Ovary (tissue), 9 donors: ENCODE data around the gene TMEM214. TPM values are rescaled to one million over a fixed set of nuclear protein-coding genes. Genes with fewer than 3 reads are reported as not detected.
A peak's percentile ranks its signal among the peaks of the same experiment; 100 is the strongest.

Source experiments
- DNase-seq, 5 donors: peaks; one replicate each; pipeline ENCODE4 v3.0.0-alpha.2; 2019 to 2020
- H3K27ac ChIP-seq, 2 donors: fragments of 200-600 bp; one replicate each; pipeline versions ENCODE4 v1.5.1 to v1.8.0; 2019 to 2022
- H3K27me3 ChIP-seq: fragments of 200-600 bp; one replicate; pipeline ENCODE4 v1.8.0; 2022
- H3K36me3 ChIP-seq: fragments of 200-600 bp; sonication (generic); one replicate; pipeline ENCODE4 v1.5.1; 2019
- H3K4me1 ChIP-seq: one replicate; pipeline ENCODE4 v1.8.1; 2013; ENCODE audit warnings: mild to moderate bottlenecking, moderate library complexity; ENCODE audit not compliant: insufficient read depth
- H3K4me3 ChIP-seq: fragments of 200-600 bp; sonication (generic); one replicate; pipeline ENCODE4 v1.5.1; 2017
- H3K9me3 ChIP-seq, 2 donors: fragments of 200-600 bp in 1 of 2; sonication (generic) in 1 of 2; one replicate each; pipeline versions ENCODE4 v1.5.1 to v1.8.1; 2013 to 2019; ENCODE audit warnings: mild to moderate bottlenecking in 1 of 2, moderate library complexity in 1 of 2
- EP300 ChIP-seq: sonication (generic); formaldehyde crosslinking; IDR thresholded peaks from one replicate; pipeline ENCODE4 v1.6.1; 2017; ENCODE audit warnings: antibody characterized with exemption
- POLR2A ChIP-seq: fragments of 450-650 bp; IDR thresholded peaks from one replicate; pipeline ENCODE4 v1.6.1; 2017; ENCODE audit warnings: antibody characterized with exemption, mild to moderate bottlenecking, moderate library complexity
- WGBS, 3 donors: extraction: QIAGEN DNeasy Blood & Tissue Kit in 1 of 3; methylation state at CpG; one replicate each; pipeline versions ENCODE4 v1.1.5 to v1.1.7; 2013 to 2017; 5-methylcytosine and 5-hydroxymethylcytosine counted together
- intact Hi-C, 4 donors: fragments of 100-400 bp; cut with DNase I; formaldehyde crosslinking; loops; one replicate each; pipeline versions ENCODE4 v1.11.0 to v1.15.1; 2022 to 2023
- polyA plus RNA-seq, 2 donors: library from polyadenylated mRNA; stranded (reverse); fragments of 200-250 nt in 1 of 2; fragments of 350-450 nt in 1 of 2; fragmentation: Illumina TruSeq in 1 of 2; extraction: RNeasy Lipid Tissue Mini Kit (QIAGEN cat#74804) in 1 of 2; gene quantifications; one replicate each; pipeline ENCODE4 v1.2.3, GENCODE V29; 2013 to 2014
- total RNA-seq, 7 donors: library from RNA; depleted of rRNA in 2 of 7; stranded (reverse); fragments of >200 nt in 2 of 7; fragmentation: NEBNext Ultra II Directional in 3 of 7; extraction: Animal tissue kit (Norgen Biotek cat#: 25700) in 3 of 7; gene quantifications; one replicate each; pipeline versions ENCODE4 v1.1.0 to v1.2.4, GENCODE V29; 2016 to 2023
- TF ChIP-seq, protein P1 (sequence below), 3 donors: fragments of 450-650 bp in 2 of 3; fragments of 200-600 bp in 1 of 3; IDR thresholded peaks; one replicate each; pipeline versions ENCODE4 v1.5.1 to v1.8.0; 2016 to 2022; ENCODE audit warnings: antibody characterized with exemption in 3 of 3, mild to moderate bottlenecking in 1 of 3
- donor health status: DM: no; HTN: no; CAD: no; lungs with moderate emphysema.
- donor health status: DM: no; HTN: no; CAD: no.
- donor health status: Bipolar disorder and iron deficiency.
- donor health status: DM: yes; HTN: yes; CAD: no.
- donor health status: DM: no; HTN: no; CAD: no.
- donor health status: DM: yes; HTN: yes; CAD: no.

The TMEM214 gene
- total and polyA plus RNA-seq, 9 donors = 26.5 to 101 (median 67.1) TPM

DNA sequence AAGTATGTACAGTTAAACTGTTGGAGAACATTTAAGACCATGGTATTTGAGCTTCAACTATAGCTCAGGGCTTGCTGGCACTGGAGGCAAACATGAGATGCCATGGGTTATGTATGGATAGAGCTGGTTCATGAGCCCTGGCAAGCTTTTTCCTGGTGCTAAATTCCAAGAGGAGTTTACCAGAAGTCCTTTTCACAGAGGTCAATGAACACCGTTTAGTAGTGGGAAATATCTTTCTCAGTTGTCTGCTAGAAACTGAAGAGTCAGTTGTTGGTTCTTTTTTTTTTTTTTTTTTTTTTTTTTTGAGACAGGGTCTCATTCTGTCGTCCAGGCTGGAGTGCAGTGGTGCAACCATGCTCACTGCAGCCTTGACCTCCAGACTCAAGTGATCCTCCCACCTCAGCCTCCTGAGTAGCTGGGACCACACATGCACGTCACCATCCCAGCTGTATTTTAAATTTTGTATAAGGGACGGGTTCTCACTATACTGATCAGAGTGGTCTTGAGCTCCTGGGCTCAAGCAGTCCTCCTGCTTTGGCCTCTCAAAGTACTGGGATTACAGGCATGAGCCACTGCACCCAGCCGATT lies 55.2 kb downstream of the TMEM214 start:
- no peak for TF ChIP-seq POLR2A
- TF ChIP-seq, protein P1, sequence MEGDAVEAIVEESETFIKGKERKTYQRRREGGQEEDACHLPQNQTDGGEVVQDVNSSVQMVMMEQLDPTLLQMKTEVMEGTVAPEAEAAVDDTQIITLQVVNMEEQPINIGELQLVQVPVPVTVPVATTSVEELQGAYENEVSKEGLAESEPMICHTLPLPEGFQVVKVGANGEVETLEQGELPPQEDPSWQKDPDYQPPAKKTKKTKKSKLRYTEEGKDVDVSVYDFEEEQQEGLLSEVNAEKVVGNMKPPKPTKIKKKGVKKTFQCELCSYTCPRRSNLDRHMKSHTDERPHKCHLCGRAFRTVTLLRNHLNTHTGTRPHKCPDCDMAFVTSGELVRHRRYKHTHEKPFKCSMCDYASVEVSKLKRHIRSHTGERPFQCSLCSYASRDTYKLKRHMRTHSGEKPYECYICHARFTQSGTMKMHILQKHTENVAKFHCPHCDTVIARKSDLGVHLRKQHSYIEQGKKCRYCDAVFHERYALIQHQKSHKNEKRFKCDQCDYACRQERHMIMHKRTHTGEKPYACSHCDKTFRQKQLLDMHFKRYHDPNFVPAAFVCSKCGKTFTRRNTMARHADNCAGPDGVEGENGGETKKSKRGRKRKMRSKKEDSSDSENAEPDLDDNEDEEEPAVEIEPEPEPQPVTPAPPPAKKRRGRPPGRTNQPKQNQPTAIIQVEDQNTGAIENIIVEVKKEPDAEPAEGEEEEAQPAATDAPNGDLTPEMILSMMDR (IDR thresholded peaks at IDR 0.05) = no peak
- no peak for TF ChIP-seq EP300
- H3K27me3 ChIP-seq = no peaks in the 10 kb centered on the region
- H3K4me3 ChIP-seq = no peak overlapping the region
- no peaks in the 10 kb centered on the region for H3K36me3 ChIP-seq
- intact Hi-C loops = loop anchor here (2.0 to 10.0 kb wide), 5 partner anchors 36 to 125 kb away; partner anchors contain the start of genes AGBL5 (in 2 of the 4), MAPRE3 (in 2 of the 4) and TMEM214 (in 2 of the 4)
- 67 to 75% (median 71%) methylated on average over 5 of the region's 5 CpGs for WGBS, 3 donors
- DNase-seq = no peak
- no peaks in the 10 kb centered on the region for H3K9me3 ChIP-seq
- H3K27ac ChIP-seq = no peak overlapping the region
- H3K4me1 ChIP-seq = peaks cover 3% of the 10 kb centered on the region

DNA sequence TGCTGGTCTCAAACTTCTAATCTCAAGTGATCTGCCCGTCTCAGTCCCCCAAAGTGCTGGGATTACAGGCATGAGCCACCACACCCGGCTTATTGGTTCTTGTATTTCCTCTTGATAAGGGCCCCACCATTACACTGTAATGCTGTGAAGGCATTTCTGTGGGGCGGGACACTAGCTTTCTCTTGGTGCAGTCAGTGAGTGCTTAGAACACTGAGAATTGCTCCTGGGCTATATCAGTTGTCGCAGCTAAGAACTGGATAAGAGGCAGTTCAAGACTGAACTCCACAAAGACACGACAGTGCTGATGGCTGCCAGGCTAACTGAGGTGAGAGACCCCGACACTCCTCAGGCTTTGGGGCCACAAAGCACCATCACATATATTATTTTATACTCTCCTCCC lies 55.9 kb downstream of the TMEM214 start:
- Histone ChIP-seq H3K4me3 (no peak overlapping the region), H3K27ac (no peak overlapping the region)
- intact Hi-C loops = loop anchor here (5.0 to 10.0 kb wide), 4 partner anchors 36 to 114 kb away; partner anchors contain the start of genes AGBL5 (in 2 of the 4), MAPRE3 (in 2 of the 4) and TMEM214 (in 2 of the 4)

DNA sequence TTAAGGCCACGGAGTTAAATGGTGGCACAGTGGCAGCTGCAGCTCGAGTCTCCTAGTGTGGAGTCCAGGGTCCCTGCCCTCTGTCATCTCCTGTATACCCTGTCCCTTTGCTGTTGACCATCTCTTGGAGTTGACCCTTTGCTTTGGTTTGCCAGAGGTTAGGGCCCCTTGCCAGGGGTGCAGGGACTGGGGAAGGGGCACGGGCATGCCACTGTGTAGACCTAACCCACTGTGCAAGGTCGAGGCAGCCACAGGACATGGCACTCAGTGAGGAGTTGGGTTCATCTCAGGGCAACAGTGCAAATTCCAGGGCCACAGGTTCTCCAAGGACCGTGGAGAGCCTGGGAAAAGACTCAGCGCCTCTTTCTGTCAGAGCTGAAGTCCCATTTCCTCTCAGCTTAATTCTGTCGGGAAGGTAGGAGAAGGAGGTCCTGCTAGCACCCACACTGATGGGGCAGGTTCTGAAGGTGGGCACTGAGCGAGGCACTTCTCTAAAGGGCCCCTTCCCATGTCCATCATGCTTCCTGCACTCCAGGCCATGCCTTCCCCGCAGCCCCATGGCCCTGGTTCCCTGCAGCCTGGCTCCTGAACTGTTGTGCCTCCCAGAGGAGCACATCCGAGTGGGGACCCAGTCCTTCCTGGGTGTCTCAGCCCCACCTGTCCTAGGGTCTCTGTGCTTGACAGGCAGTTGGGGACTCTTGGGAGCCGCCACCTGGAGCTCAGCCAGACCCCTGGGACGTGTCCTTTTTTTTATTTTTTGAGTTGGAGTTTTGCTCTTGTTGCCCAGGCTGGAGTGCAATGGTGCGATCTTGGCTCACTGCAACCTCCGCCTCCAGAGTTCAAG lies 56.6 kb downstream of the TMEM214 start:
- Histone ChIP-seq H3K27me3 (no peaks in the 10 kb centered on the region), H3K27ac (no peak overlapping the region), H3K4me3 (no peak overlapping the region), H3K4me1 (peaks cover 3% of the 10 kb centered on the region), H3K36me3 (no peaks in the 10 kb centered on the region), H3K9me3 (no peaks in the 10 kb centered on the region)
- intact Hi-C loops = loop anchor here (5.0 to 10.0 kb wide), 4 partner anchors 37 to 115 kb away; partner anchors contain the start of genes AGBL5 (in 2 of the 4), MAPRE3 (in 2 of the 4) and TMEM214 (in 2 of the 4)
- 87 to 92% (median 88%) methylated on average over 14 of the region's 14 CpGs for WGBS, 3 donors
- TF ChIP-seq POLR2A (no peak), EP300 (no peak)
- TF ChIP-seq, protein P1 (IDR thresholded peaks at IDR 0.05) = no peak
- peak in 1 of 5 donors; percentile 19 for DNase-seq

More for the DNA sequence above, 55.9 kb downstream of the TMEM214 start:
- WGBS, 3 donors = 92 to 94% (median 93%) methylated on average over 6 of the region's 6 CpGs
- no peaks in the 10 kb centered on the region for H3K36me3 ChIP-seq
- no peaks in the 10 kb centered on the region for H3K9me3 ChIP-seq
- DNase-seq = peak in 1 of 5 donors; percentile 10
- TF ChIP-seq EP300 = no peak
- TF ChIP-seq POLR2A = no peak
- TF ChIP-seq, protein P1 (IDR thresholded peaks at IDR 0.05) = no peak
- H3K27me3 ChIP-seq = no peaks in the 10 kb centered on the region
- H3K4me1 ChIP-seq = peaks cover 3% of the 10 kb centered on the region

Other genes with a start within 250 kb of the TMEM214 start
- 1 to 10 TPM in 1 of 7 donors, under 1 TPM in 2, not detected in 4; 0.56 to 1.0 (median 0.87) TPM for gene CENPA, start 246.9 kb upstream of the TMEM214 start, total RNA-seq
- gene CENPA, start 246.9 kb upstream of the TMEM214 start, polyA plus RNA-seq = 1 to 10 TPM in 1 of 2 donors, under 1 TPM in 1; 0.21 to 1.4 TPM
- gene DPYSL5, start 184.8 kb upstream of the TMEM214 start, total RNA-seq = under 1 TPM in 4 of 7 donors, not detected in 3; 0.11 to 0.78 (median 0.26) TPM
- gene DPYSL5, start 184.8 kb upstream of the TMEM214 start, polyA plus RNA-seq = under 1 TPM; 0.05 to 0.16 TPM
- 10 to 100 TPM; 23.8 to 51.8 (median 34.0) TPM for gene MAPRE3, start 62.3 kb upstream of the TMEM214 start, total RNA-seq
- gene MAPRE3, start 62.3 kb upstream of the TMEM214 start, polyA plus RNA-seq = 10 to 100 TPM; 34.3 to 45.4 TPM
- gene AGBL5, start 18.7 kb downstream of the TMEM214 start, total RNA-seq = 10 to 100 TPM; 11.7 to 26.9 (median 23.9) TPM
- gene AGBL5, start 18.7 kb downstream of the TMEM214 start, polyA plus RNA-seq = 10 to 100 TPM; 17.6 to 24.8 TPM
- gene OST4, start 38.7 kb downstream of the TMEM214 start, total RNA-seq = 100 to 1,000 TPM; 201 to 319 (median 264) TPM
- 100 to 1,000 TPM; 379 to 588 TPM for gene OST4, start 38.7 kb downstream of the TMEM214 start, polyA plus RNA-seq
- gene EMILIN1, start 45.6 kb downstream of the TMEM214 start, total RNA-seq = 100 to 1,000 TPM; 121 to 321 (median 264) TPM
- 100 to 1,000 TPM in 1 of 2 donors, 1 to 10 TPM in 1; 8.6 to 177 TPM for gene EMILIN1, start 45.6 kb downstream of the TMEM214 start, polyA plus RNA-seq
- 10 to 100 TPM in 1 of 7 donors, 1 to 10 TPM in 6; 1.3 to 10.7 (median 8.0) TPM for gene KHK, start 53.8 kb downstream of the TMEM214 start, total RNA-seq
- gene KHK, start 53.8 kb downstream of the TMEM214 start, polyA plus RNA-seq = 1 to 10 TPM; 2.7 to 3.9 TPM
- gene CGREF1, start 86.2 kb downstream of the TMEM214 start, total RNA-seq = 10 to 100 TPM in 5 of 7 donors, 1 to 10 TPM in 2; 7.9 to 23.9 (median 17.6) TPM
- 1 to 10 TPM; 7.9 to 9.5 TPM for gene CGREF1, start 86.2 kb downstream of the TMEM214 start, polyA plus RNA-seq
- 1 to 10 TPM in 5 of 7 donors, not detected in 2; 1.1 to 2.4 (median 1.5) TPM for gene ABHD1, start 90.8 kb downstream of the TMEM214 start, total RNA-seq
- gene ABHD1, start 90.8 kb downstream of the TMEM214 start, polyA plus RNA-seq = 1 to 10 TPM in 1 of 2 donors, under 1 TPM in 1; 0.86 to 1.6 TPM
- 100 to 1,000 TPM in 1 of 7 donors, 10 to 100 TPM in 6; 42.7 to 113 (median 70.8) TPM for gene PREB, start 101.7 kb downstream of the TMEM214 start, total RNA-seq
- gene PREB, start 101.7 kb downstream of the TMEM214 start, polyA plus RNA-seq = 10 to 100 TPM; 43.5 to 62.3 TPM
- not detected for gene PRR30, start 106.4 kb downstream of the TMEM214 start, total RNA-seq
- not detected for gene PRR30, start 106.4 kb downstream of the TMEM214 start, polyA plus RNA-seq
- 10 to 100 TPM in 5 of 7 donors, 1 to 10 TPM in 2; 8.4 to 72.2 (median 41.7) TPM for gene TCF23, start 116.0 kb downstream of the TMEM214 start, total RNA-seq
- gene TCF23, start 116.0 kb downstream of the TMEM214 start, polyA plus RNA-seq = 10 to 100 TPM; 31.7 to 56.1 TPM
- gene ATRAID, start 179.1 kb downstream of the TMEM214 start, total RNA-seq = 100 to 1,000 TPM; 123 to 198 (median 135) TPM
- 100 to 1,000 TPM; 199 to 318 TPM for gene ATRAID, start 179.1 kb downstream of the TMEM214 start, polyA plus RNA-seq
- 10 to 100 TPM; 14.2 to 37.9 (median 21.4) TPM for gene SLC5A6, start 179.3 kb downstream of the TMEM214 start, total RNA-seq
- 10 to 100 TPM; 11.2 to 13.9 TPM for gene SLC5A6, start 179.3 kb downstream of the TMEM214 start, polyA plus RNA-seq
- 10 to 100 TPM; 15.3 to 53.9 (median 36.3) TPM for gene CAD, start 184.4 kb downstream of the TMEM214 start, total RNA-seq
- 10 to 100 TPM; 11.9 to 16.2 TPM for gene CAD, start 184.4 kb downstream of the TMEM214 start, polyA plus RNA-seq
- gene SLC30A3, start 230.1 kb downstream of the TMEM214 start, total RNA-seq = 1 to 10 TPM in 1 of 7 donors, under 1 TPM in 3, not detected in 3; 0.23 to 1.1 (median 0.45) TPM
- gene SLC30A3, start 230.1 kb downstream of the TMEM214 start, polyA plus RNA-seq = under 1 TPM; 0.27 to 0.38 TPM
- under 1 TPM in 1 of 7 donors, not detected in 6; 0.56 TPM for gene DNAJC5G, start 242.5 kb downstream of the TMEM214 start, total RNA-seq
- under 1 TPM; 0.16 to 0.83 TPM for gene DNAJC5G, start 242.5 kb downstream of the TMEM214 start, polyA plus RNA-seq
- under 1 TPM in 4 of 7 donors, not detected in 3; 0.12 to 0.72 (median 0.49) TPM for gene TRIM54, start 249.5 kb downstream of the TMEM214 start, total RNA-seq
- under 1 TPM; 0.20 to 0.21 TPM for gene TRIM54, start 249.5 kb downstream of the TMEM214 start, polyA plus RNA-seq